Loucy (cell line): Measurements from ENCODE around the gene C8A.

Experiments used
- H2AFZ ChIP-seq: fragments of 200-600 bp; sonication (generic); 2 replicates; pipeline ENCODE4 v1.6.0; 2016; ENCODE audit warnings: antibody characterized with exemption, mild to moderate bottlenecking, low read length, moderate library complexity
- H3F3A ChIP-seq: fragments of 200-600 bp; 2 replicates; pipeline ENCODE4 v1.6.0; 2016; ENCODE audit warnings: antibody characterized with exemption, low read depth, mild to moderate bottlenecking
- H3K27me3 ChIP-seq: fragments of 200-600 bp; sonication (generic); 2 replicates; pipeline ENCODE4 v1.6.1; 2014; ENCODE audit warnings: low read length, mild to moderate bottlenecking; ENCODE audit not compliant: insufficient read depth, poor library complexity, severe bottlenecking
- H3K36me3 ChIP-seq: fragments of 200-600 bp; sonication (generic); 2 replicates; pipeline ENCODE4 v1.6.1; 2016; ENCODE audit warnings: low read length; ENCODE audit not compliant: insufficient read depth
- H3K4me1 ChIP-seq: fragments of 200-600 bp; sonication (generic); 2 replicates; pipeline ENCODE4 v1.5.1; 2014; ENCODE audit warnings: low read length, mild to moderate bottlenecking; ENCODE audit not compliant: insufficient read depth, poor library complexity, severe bottlenecking
- H3K4me2 ChIP-seq: fragments of 200-600 bp; sonication (generic); 2 replicates; pipeline ENCODE4 v1.6.0; 2014; ENCODE audit warnings: antibody characterized with exemption, low read length, low read depth, mild to moderate bottlenecking; ENCODE audit not compliant: poor library complexity, severe bottlenecking
- H3K4me3 ChIP-seq: fragments of 200-600 bp; sonication (generic); 2 replicates; pipeline ENCODE4 v1.5.1; 2014; ENCODE audit warnings: low read length, mild to moderate bottlenecking, mixed read lengths; ENCODE audit not compliant: poor library complexity, severe bottlenecking
- H3K79me2 ChIP-seq: fragments of 200-600 bp; sonication (generic); 2 replicates; pipeline ENCODE4 v1.6.1; 2014; ENCODE audit warnings: low read length; ENCODE audit not compliant: insufficient read depth
- H3K9ac ChIP-seq: fragments of 200-600 bp; sonication (generic); 2 replicates; pipeline ENCODE4 v1.6.0; 2014; ENCODE audit warnings: mild to moderate bottlenecking, low read depth, low read length, moderate library complexity; ENCODE audit not compliant: poor library complexity, severe bottlenecking
- H3K9me2 ChIP-seq: fragments of 200-600 bp; sonication (generic); replicated peaks from 2 replicates; pipeline ENCODE4 v1.6.1; 2016; ENCODE audit warnings: low read depth, low read length, mixed read lengths
- H3K9me3 ChIP-seq: fragments of 200-600 bp; sonication (generic); 2 replicates; pipeline ENCODE4 v1.6.1; 2014; ENCODE audit warnings: mild to moderate bottlenecking, antibody characterized with exemption, low read length, low read depth; ENCODE audit not compliant: insufficient read depth
- H4K20me1 ChIP-seq: fragments of 200-600 bp; sonication (generic); 2 replicates; pipeline ENCODE4 v1.6.0; 2014; ENCODE audit warnings: antibody characterized with exemption, low read length, mild to moderate bottlenecking; ENCODE audit not compliant: insufficient read depth, poor library complexity, severe bottlenecking
- CTCF ChIP-seq: fragments of 200-600 bp; sonication (generic); conservative IDR thresholded peaks from 2 replicates; pipeline ENCODE4 v1.5.1; 2014; ENCODE audit warnings: mild to moderate bottlenecking, antibody characterized with exemption, low read length
- EZH2phosphoT487 ChIP-seq: fragments of 200-600 bp; IDR thresholded peaks from 2 replicates; pipeline ENCODE4 v1.6.1; 2018; ENCODE audit warnings: antibody characterized with exemption, mild to moderate bottlenecking, moderate library complexity, borderline replicate concordance

The C8A gene

DNA sequence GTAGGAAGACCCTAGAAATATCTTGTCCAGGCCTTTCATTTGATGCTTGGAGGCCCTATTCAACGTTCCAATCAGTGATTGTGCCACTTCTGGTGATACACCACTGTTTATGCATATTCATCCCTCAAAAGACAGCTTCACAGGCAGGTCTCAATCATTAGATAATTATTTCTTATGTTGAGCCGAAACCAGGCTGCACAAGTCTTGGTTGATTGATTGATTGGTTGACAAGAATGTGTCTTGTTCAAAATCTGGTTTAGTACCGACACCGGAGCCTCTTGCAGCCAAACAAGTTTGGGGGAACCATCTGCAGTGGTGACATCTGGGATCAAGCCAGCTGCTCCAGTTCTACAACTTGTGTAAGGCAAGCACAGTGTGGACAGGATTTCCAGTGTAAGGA, 20.1 kb downstream of the C8A start:
- H3K9me3 ChIP-seq: no peaks in the 10 kb centered on the region
- no peak overlapping the region for H3K9ac ChIP-seq
- H4K20me1 ChIP-seq: no peaks in the 10 kb centered on the region
- no peaks in the 10 kb centered on the region for H3F3A ChIP-seq
- no peaks in the 10 kb centered on the region for H3K4me1 ChIP-seq
- H3K4me2 ChIP-seq: no peak overlapping the region
- H3K27me3 ChIP-seq: no peaks in the 10 kb centered on the region
- H3K9me2 ChIP-seq: no peaks in the 10 kb centered on the region
- no peak overlapping the region for H3K4me3 ChIP-seq
- TF ChIP-seq EZH2phosphoT487 (no peak), CTCF (no peak)
- no peaks in the 10 kb centered on the region for H3K79me2 ChIP-seq
- no peaks in the 10 kb centered on the region for H3K36me3 ChIP-seq
- H2AFZ ChIP-seq: no peak overlapping the region

DNA sequence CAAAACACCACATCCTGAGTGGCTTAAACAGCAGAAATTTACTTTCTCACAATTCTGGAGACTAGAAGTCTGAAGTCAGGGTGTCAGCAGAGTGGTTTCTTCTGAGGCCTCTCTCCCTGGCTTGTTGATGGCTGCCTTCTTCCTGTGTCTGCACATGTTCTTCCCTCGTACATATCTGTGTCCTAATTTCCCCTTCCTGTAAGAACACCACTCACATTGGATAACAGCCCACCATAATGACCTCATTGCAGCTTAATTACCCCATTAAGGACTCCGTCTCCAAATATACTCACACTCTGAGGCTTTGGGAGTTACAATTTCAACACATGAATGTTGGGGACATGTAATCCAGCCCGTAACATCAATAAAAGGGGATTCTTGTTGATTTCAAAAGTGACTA, 23.4 kb downstream of the C8A start:
- no peak overlapping the region for H3K9ac ChIP-seq
- H3K27me3 ChIP-seq: no peaks in the 10 kb centered on the region
- H3K9me2 ChIP-seq: no peaks in the 10 kb centered on the region
- H3K79me2 ChIP-seq: no peaks in the 10 kb centered on the region
- no peaks in the 10 kb centered on the region for H3F3A ChIP-seq
- no peaks in the 10 kb centered on the region for H3K36me3 ChIP-seq
- no peaks in the 10 kb centered on the region for H4K20me1 ChIP-seq
- H2AFZ ChIP-seq: peak overlapping the region; percentile 40; the same call in 1 of the 2 replicates
- no peak overlapping the region for H3K4me3 ChIP-seq
- no peaks in the 10 kb centered on the region for H3K4me1 ChIP-seq
- TF ChIP-seq CTCF: no peak
- H3K4me2 ChIP-seq: no peak overlapping the region
- no peaks in the 10 kb centered on the region for H3K9me3 ChIP-seq

DNA sequence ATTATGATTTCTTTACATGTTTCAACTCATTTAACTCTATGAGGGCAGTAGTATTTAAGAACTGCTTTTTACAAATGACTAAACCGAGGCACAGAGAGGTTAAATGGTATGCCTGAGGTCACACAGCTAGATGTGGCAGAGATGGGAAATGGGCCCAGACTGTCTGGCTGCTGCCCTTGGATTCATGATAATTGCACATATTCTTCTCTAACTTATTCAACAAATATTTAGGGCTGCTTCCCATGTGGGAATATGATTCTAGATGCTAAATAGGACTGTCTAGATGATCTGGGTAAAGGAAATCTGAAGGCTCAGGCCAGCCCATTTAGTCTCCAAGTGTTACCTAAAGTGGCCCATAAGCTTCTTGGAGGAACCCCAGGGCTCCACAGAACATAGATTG, 26.2 kb downstream of the C8A start:
- H3K36me3 ChIP-seq: no peaks in the 10 kb centered on the region
- TF ChIP-seq CTCF (no peak), EZH2phosphoT487 (no peak)
- no peaks in the 10 kb centered on the region for H3K9me3 ChIP-seq
- no peaks in the 10 kb centered on the region for H4K20me1 ChIP-seq
- no peaks in the 10 kb centered on the region for H3K9me2 ChIP-seq
- no peak overlapping the region for H2AFZ ChIP-seq
- H3K4me3 ChIP-seq: no peak overlapping the region
- no peaks in the 10 kb centered on the region for H3K4me1 ChIP-seq
- no peaks in the 10 kb centered on the region for H3K27me3 ChIP-seq
- H3K79me2 ChIP-seq: no peaks in the 10 kb centered on the region
- no peak overlapping the region for H3K9ac ChIP-seq
- H3K4me2 ChIP-seq: no peak overlapping the region
- no peaks in the 10 kb centered on the region for H3F3A ChIP-seq
